IPS DF 6.9 (cell line): ENCODE measurements around the gene ZBTB16.

Experiments used
- DNase-seq: peaks from one replicate; pipeline ENCODE4 v3.0.0-alpha.2; 2013; ENCODE audit warnings: low read depth, low spot score
- H3K27ac ChIP-seq: one replicate; pipeline ENCODE4 v1.5.1; 2013; ENCODE audit warnings: low read length, control low read depth
- H3K27me3 ChIP-seq: 2 replicates; pipeline ENCODE4 v1.6.1; 2013; ENCODE audit warnings: mild to moderate bottlenecking, low read length; ENCODE audit not compliant: control insufficient read depth, insufficient read depth
- H3K36me3 ChIP-seq: 2 replicates; pipeline ENCODE4 v1.6.1; 2013; ENCODE audit warnings: low read length; ENCODE audit not compliant: control insufficient read depth, insufficient read depth
- H3K4me1 ChIP-seq: 2 replicates; pipeline ENCODE4 v1.6.1; 2013; ENCODE audit warnings: low read length; ENCODE audit not compliant: control insufficient read depth, insufficient read depth
- H3K4me3 ChIP-seq: 2 replicates; pipeline ENCODE4 v1.5.1; 2013; ENCODE audit warnings: mild to moderate bottlenecking, low read length
- H3K9me3 ChIP-seq: 2 replicates; pipeline ENCODE4 v1.6.1; 2013; ENCODE audit warnings: low read length, inconsistent platforms; ENCODE audit not compliant: control insufficient read depth, insufficient read depth
- WGBS: extraction: QIAGEN DNeasy Blood & Tissue Kit; methylation state at CpG from one replicate; pipeline ENCODE4 v1.1.7; 2013; ENCODE audit warnings: mixed read lengths, missing lambda C conversion rate; ENCODE audit not compliant: insufficient read length, insufficient coverage; 5-methylcytosine and 5-hydroxymethylcytosine counted together

Gene ZBTB16

GRCh38 chr11:114138411-114138810 is 78.9 kb downstream of the ZBTB16 start:
- H3K4me1 ChIP-seq, result no peaks in the 10 kb centered on the region; the same call in 1 of the 2 replicates
- WGBS, result no CpG with 5 or more reads among the region's 4 CpGs
- no peaks in the 10 kb centered on the region for H3K9me3 ChIP-seq
- no peak overlapping the region for H3K4me3 ChIP-seq
- no peak for DNase-seq
- no peaks in the 10 kb centered on the region for H3K36me3 ChIP-seq
- H3K27ac ChIP-seq, result no peak overlapping the region
- H3K27me3 ChIP-seq, result no peaks in the 10 kb centered on the region

GRCh38 chr11:114140826-114141225 is 81.3 kb downstream of the ZBTB16 start:
- no peak overlapping the region for H3K4me3 ChIP-seq
- H3K9me3 ChIP-seq, result no peaks in the 10 kb centered on the region
- H3K27me3 ChIP-seq, result no peaks in the 10 kb centered on the region
- peaks cover 2% of the 10 kb centered on the region; the same call in 1 of the 2 replicates for H3K4me1 ChIP-seq
- no peaks in the 10 kb centered on the region for H3K36me3 ChIP-seq
- no peak for DNase-seq
- WGBS, result no CpG with 5 or more reads among the region's 13 CpGs
- no peak overlapping the region for H3K27ac ChIP-seq

GRCh38 chr11:114141863-114142580 is 82.5 kb downstream of the ZBTB16 start:
- H3K27ac ChIP-seq, result no peak overlapping the region
- no CpG with 5 or more reads among the region's 10 CpGs for WGBS
- DNase-seq, result no peak
- H3K4me3 ChIP-seq, result no peak overlapping the region
- no peaks in the 10 kb centered on the region for H3K36me3 ChIP-seq
- no peaks in the 10 kb centered on the region for H3K9me3 ChIP-seq
- H3K27me3 ChIP-seq, result no peaks in the 10 kb centered on the region
- peaks cover 2% of the 10 kb centered on the region; the same call in 1 of the 2 replicates for H3K4me1 ChIP-seq

- no peak for DNase-seq
- Histone ChIP-seq H3K9me3 (no peaks in the 10 kb centered on the region), H3K36me3 (no peaks in the 10 kb centered on the region), H3K4me1 (peaks cover 2% of the 10 kb centered on the region; the same call in 1 of the 2 replicates), H3K27me3 (no peaks in the 10 kb centered on the region), H3K4me3 (no peak overlapping the region), H3K27ac (no peak overlapping the region)
- WGBS, result no CpG with 5 or more reads among the region's 6 CpGs
These were observed 83.2 kb downstream of the ZBTB16 start for GRCh38 chr11:114142707-114143106.

- Histone ChIP-seq H3K4me1 (peaks cover 2% of the 10 kb centered on the region; the same call in 1 of the 2 replicates), H3K9me3 (no peaks in the 10 kb centered on the region), H3K27ac (no peak overlapping the region), H3K36me3 (no peaks in the 10 kb centered on the region), H3K4me3 (no peak overlapping the region), H3K27me3 (no peaks in the 10 kb centered on the region)
- no peak for DNase-seq
- WGBS, result no CpG with 5 or more reads among the region's 2 CpGs
These were observed 85.8 kb downstream of the ZBTB16 start for GRCh38 chr11:114145166-114145775.

GRCh38 chr11:114147375-114148012 is 88.0 kb downstream of the ZBTB16 start:
- H3K27ac ChIP-seq, result no peak overlapping the region
- no CpG with 5 or more reads among the region's 5 CpGs for WGBS
- H3K4me1 ChIP-seq, result peaks cover 2% of the 10 kb centered on the region; the same call in 1 of the 2 replicates
- H3K36me3 ChIP-seq, result no peaks in the 10 kb centered on the region
- no peaks in the 10 kb centered on the region for H3K9me3 ChIP-seq
- no peak for DNase-seq
- no peak overlapping the region for H3K4me3 ChIP-seq
- H3K27me3 ChIP-seq, result no peaks in the 10 kb centered on the region

GRCh38 chr11:114148013-114148382 is 88.5 kb downstream of the ZBTB16 start:
- H3K27me3 ChIP-seq, result no peaks in the 10 kb centered on the region
- WGBS, result no CpG with 5 or more reads among the region's 5 CpGs

GRCh38 chr11:114149689-114150407 is 90.3 kb downstream of the ZBTB16 start:
- Histone ChIP-seq H3K4me1 (no peaks in the 10 kb centered on the region), H3K27me3 (no peaks in the 10 kb centered on the region)
- WGBS, result no CpG with 5 or more reads among the region's 3 CpGs

More at GRCh38 chr11:114148013-114148382, 88.5 kb downstream of the ZBTB16 start:
- Histone ChIP-seq H3K4me3 (no peak overlapping the region), H3K36me3 (no peaks in the 10 kb centered on the region), H3K4me1 (peaks cover 2% of the 10 kb centered on the region; the same call in 1 of the 2 replicates), H3K9me3 (no peaks in the 10 kb centered on the region), H3K27ac (no peak overlapping the region)
- no peak for DNase-seq

GRCh38 chr11:114150671-114151070 is 91.2 kb downstream of the ZBTB16 start:
- no peak overlapping the region for H3K27ac ChIP-seq
- WGBS, result no CpG with 5 or more reads among the region's 6 CpGs
- no peak overlapping the region for H3K4me3 ChIP-seq
- H3K36me3 ChIP-seq, result no peaks in the 10 kb centered on the region
- H3K4me1 ChIP-seq, result no peaks in the 10 kb centered on the region
- no peak for DNase-seq
- no peaks in the 10 kb centered on the region for H3K9me3 ChIP-seq
- no peaks in the 10 kb centered on the region for H3K27me3 ChIP-seq

More at GRCh38 chr11:114149689-114150407, 90.3 kb downstream of the ZBTB16 start:
- no peak overlapping the region for H3K27ac ChIP-seq
- H3K4me3 ChIP-seq, result no peak overlapping the region
- H3K36me3 ChIP-seq, result no peaks in the 10 kb centered on the region
- no peaks in the 10 kb centered on the region for H3K9me3 ChIP-seq
- DNase-seq, result no peak

- Histone ChIP-seq H3K27ac (no peak overlapping the region), H3K4me1 (no peaks in the 10 kb centered on the region), H3K4me3 (no peak overlapping the region), H3K27me3 (no peaks in the 10 kb centered on the region), H3K9me3 (no peaks in the 10 kb centered on the region), H3K36me3 (no peaks in the 10 kb centered on the region)
- WGBS, result no CpG with 5 or more reads among the region's 2 CpGs
- DNase-seq, result no peak
These were observed 92.1 kb downstream of the ZBTB16 start for GRCh38 chr11:114151631-114152030.
